HUES48 (cell line): ENCODE data around the gene DUSP28.
A peak's percentile ranks its signal among the peaks of the same experiment; 100 is the strongest.

Experiments
- H3K27ac ChIP-seq: one replicate; pipeline ENCODE4 v1.7.0; 2013; ENCODE audit warnings: low read depth, low read length, inconsistent platforms
- H3K27me3 ChIP-seq: 2 replicates; pipeline ENCODE4 v1.6.1; 2013; ENCODE audit warnings: mild to moderate bottlenecking, low read length; ENCODE audit not compliant: control insufficient read depth, insufficient read depth
- H3K36me3 ChIP-seq: 2 replicates; pipeline ENCODE4 v1.6.1; 2013; ENCODE audit warnings: low read length; ENCODE audit not compliant: control insufficient read depth, insufficient read depth
- H3K4me1 ChIP-seq: 2 replicates; pipeline ENCODE4 v1.6.1; 2013; ENCODE audit warnings: mild to moderate bottlenecking, low read length; ENCODE audit not compliant: control insufficient read depth, insufficient read depth
- H3K4me3 ChIP-seq: 2 replicates; pipeline ENCODE4 v1.5.1; 2013; ENCODE audit warnings: mild to moderate bottlenecking, low read depth, low read length
- H3K9ac ChIP-seq: 2 replicates; pipeline ENCODE4 v1.6.1; 2013; ENCODE audit warnings: mild to moderate bottlenecking, low read depth, low read length, moderate library complexity
- H3K9me3 ChIP-seq: 2 replicates; pipeline ENCODE4 v1.6.1; 2013; ENCODE audit warnings: low read length; ENCODE audit not compliant: control insufficient read depth, insufficient read depth

The DUSP28 gene

GRCh38 chr2:240554767-240555493 lies 5.2 kb upstream of the DUSP28 start:
- no peak overlapping the region for H3K4me3 ChIP-seq
- H3K36me3 ChIP-seq, result no peaks in the 10 kb centered on the region
- H3K27ac ChIP-seq, result no peak overlapping the region
- peaks cover 24% of the 10 kb centered on the region for H3K27me3 ChIP-seq
- H3K9ac ChIP-seq, result no peak overlapping the region
- peaks cover 7% of the 10 kb centered on the region; the same call in 1 of the 2 replicates for H3K4me1 ChIP-seq
- H3K9me3 ChIP-seq, result peaks cover 3% of the 10 kb centered on the region; the same call in 1 of the 2 replicates

DNA sequence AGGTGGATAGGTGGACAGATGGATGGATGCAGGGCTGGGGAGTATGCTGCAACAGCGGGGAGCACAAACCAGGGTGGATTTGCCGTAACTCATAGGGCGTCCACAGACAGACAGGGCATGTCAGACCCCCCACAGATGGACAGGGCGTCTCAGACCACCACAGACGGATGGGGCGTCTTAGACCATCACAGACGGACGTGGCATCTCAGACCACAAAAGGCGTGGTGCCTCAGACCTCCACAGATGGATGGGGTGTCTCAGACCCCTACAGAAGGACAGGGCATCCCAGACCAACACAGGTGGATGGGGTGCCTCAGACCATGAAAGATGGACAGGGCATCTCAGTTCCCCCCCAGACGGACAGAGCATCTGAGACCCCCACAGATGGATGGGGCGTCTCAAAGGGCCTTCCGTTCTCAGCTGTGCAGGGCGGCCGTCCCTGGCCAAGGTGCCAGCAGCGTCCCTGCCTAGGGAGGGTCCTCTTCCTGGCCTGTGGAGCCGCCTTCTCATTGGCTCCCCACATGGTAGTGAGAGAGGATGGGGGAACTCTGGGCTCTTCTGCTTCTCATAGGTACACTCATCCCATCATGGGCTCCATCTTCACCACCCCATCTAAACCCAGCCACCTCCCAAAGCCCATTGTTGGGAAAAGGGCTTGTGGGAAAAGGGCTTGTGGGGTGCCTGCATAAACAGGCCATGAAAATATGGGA lies 4.5 kb upstream of the DUSP28 start:
- H3K4me3 ChIP-seq, result no peak overlapping the region
- peaks cover 2% of the 10 kb centered on the region; the same call in 1 of the 2 replicates for H3K9me3 ChIP-seq
- no peak overlapping the region for H3K9ac ChIP-seq
- peaks cover 26% of the 10 kb centered on the region for H3K27me3 ChIP-seq
- no peak overlapping the region for H3K27ac ChIP-seq
- H3K4me1 ChIP-seq, result peaks cover 9% of the 10 kb centered on the region; the same call in 1 of the 2 replicates
- no peaks in the 10 kb centered on the region for H3K36me3 ChIP-seq

DNA sequence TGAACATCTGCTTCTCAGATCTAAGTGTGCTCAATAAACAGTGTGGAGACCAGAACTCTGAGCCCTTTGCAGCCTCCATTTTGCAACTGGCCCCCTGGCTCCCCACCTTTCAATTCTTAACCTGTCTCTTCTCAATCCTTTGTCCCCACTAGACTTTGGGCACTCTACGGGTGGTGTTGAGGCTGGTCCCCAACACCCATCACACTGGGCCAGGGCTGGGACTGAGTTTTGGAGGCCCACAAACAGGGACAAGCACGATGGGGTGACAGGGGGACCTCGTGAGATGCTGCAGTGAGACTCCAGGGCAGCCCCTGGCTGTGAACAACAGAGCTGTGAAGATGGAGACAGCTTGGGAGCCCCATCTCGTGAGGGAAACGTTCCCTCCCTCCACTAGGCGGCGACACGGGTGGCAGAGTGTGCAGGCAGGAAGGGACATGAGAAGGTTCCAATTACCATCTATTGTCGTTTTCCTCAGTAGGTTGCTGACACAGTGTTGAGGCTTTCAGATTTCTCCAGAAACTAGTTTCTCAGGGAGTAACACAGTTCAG lies 3.5 kb upstream of the DUSP28 start:
- Histone ChIP-seq H3K9me3 (no peaks in the 10 kb centered on the region), H3K27ac (peak overlapping the region; percentile 8), H3K4me1 (peaks cover 13% of the 10 kb centered on the region; the same call in 1 of the 2 replicates), H3K4me3 (no peak overlapping the region), H3K36me3 (no peaks in the 10 kb centered on the region), H3K27me3 (peaks cover 26% of the 10 kb centered on the region), H3K9ac (no peak overlapping the region)

- Histone ChIP-seq H3K4me1 (peaks cover 14% of the 10 kb centered on the region; the same call in 1 of the 2 replicates), H3K9ac (no peak overlapping the region), H3K4me3 (no peak overlapping the region; the same call in 1 of the 2 replicates), H3K27ac (peak overlapping the region; percentile 8), H3K27me3 (peaks cover 26% of the 10 kb centered on the region), H3K36me3 (no peaks in the 10 kb centered on the region), H3K9me3 (no peaks in the 10 kb centered on the region)
Observed at GRCh38 chr2:240557101-240557751, 2.9 kb upstream of the DUSP28 start.

DNA sequence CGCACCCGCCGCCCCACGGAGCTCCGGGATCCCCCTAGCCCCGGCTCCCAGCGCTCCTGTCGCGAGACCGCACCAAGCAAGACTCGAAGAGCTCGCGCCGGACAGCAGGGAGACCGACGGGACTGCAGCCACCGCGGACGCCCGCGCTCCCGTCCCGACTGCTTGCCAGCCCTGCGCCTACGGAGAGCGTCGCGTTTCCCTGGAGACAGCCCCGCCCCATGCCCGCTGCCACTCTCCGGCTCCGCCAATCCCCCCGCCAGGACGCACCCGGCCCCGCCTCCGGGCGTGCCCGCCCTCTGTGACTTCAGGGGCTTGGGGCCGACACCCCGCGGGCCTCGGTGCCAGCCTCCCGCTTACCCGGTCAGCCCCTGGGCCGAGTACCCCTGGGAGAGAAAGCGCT lies 2.3 kb upstream of the DUSP28 start, which contains the start of gene ANKMY1:
ANKMY1 (minus strand) TSS at position 181 of the 400 bp plus-strand sequence. CDS start 653 bp downstream, outside the sequence.
- Histone ChIP-seq H3K4me1 (peaks cover 14% of the 10 kb centered on the region; the same call in 1 of the 2 replicates), H3K9ac (no peak within 1 kb of the TSS), H3K27me3 (peaks cover 26% of the 10 kb centered on the region), H3K27ac (peak within 1 kb of the TSS; percentile 8), H3K36me3 (no peaks in the 10 kb centered on the region), H3K9me3 (no peaks in the 10 kb centered on the region), H3K4me3 (peak within 1 kb of the TSS; percentile 32; the same call in 1 of the 2 replicates)

DNA sequence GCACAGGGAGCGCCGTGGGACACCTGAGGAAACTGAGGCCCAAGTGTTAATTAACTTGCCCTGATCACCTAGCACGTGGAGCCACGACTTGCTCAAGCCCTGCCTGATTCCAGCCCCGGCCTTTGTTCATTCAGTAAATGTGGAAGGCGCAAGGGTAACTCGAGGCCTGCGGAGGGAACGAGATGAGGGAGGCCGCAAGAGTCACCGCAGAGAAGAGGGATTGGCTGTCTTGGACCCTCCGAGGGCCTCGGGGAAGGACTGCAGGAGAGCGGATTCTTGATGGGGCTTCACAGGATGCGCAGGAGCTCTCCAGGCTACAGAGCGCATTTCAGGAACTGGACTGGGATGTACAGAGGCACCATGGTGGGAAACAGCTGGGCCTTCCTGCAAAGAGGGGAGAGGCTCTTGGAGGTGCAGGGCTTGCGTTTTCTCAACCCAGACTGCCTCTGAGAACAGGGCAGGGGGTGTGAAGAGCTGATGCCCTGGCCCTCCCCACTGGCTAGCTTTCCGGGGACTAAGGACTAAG lies 1.9 kb upstream of the DUSP28 start:
- Histone ChIP-seq H3K27ac (no peak overlapping the region), H3K4me3 (peak overlapping the region; percentile 32; the same call in 1 of the 2 replicates), H3K9me3 (no peaks in the 10 kb centered on the region), H3K4me1 (peaks cover 14% of the 10 kb centered on the region; the same call in 1 of the 2 replicates), H3K9ac (no peak overlapping the region), H3K27me3 (peaks cover 26% of the 10 kb centered on the region), H3K36me3 (no peaks in the 10 kb centered on the region)

DNA sequence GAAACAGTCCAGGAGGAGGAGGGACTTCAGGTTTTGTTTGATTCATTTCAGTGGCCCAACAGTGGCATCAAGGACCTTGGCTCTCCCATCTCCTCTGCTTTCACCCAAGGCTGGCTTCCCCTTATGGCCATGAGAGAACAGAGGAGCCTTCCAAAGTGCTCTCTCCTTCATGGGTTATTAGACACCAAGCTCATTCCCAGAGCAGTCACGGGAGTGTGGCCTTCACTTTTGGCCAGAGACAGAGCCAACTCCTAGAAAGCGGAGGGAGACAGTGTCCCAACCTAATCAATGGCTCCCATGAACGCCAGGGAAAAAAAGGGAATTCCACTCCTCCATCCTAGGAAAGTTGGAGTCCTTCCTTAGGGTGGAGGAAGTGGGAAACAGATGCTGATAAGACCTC lies 871 bp upstream of the DUSP28 start:
- H3K9me3 ChIP-seq, result no peaks in the 10 kb centered on the region
- no peak overlapping the region for H3K4me3 ChIP-seq
- H3K4me1 ChIP-seq, result peaks cover 14% of the 10 kb centered on the region; the same call in 1 of the 2 replicates
- no peak overlapping the region for H3K27ac ChIP-seq
- no peak overlapping the region for H3K9ac ChIP-seq
- H3K36me3 ChIP-seq, result no peaks in the 10 kb centered on the region
- H3K27me3 ChIP-seq, result peaks cover 26% of the 10 kb centered on the region

- H3K9me3 ChIP-seq, result no peaks in the 10 kb centered on the region
- H3K27me3 ChIP-seq, result peaks cover 26% of the 10 kb centered on the region
- peak overlapping the region; percentile 84 for H3K27ac ChIP-seq
- peak overlapping the region; percentile 80 for H3K9ac ChIP-seq
- H3K36me3 ChIP-seq, result no peaks in the 10 kb centered on the region
- peak overlapping the region; percentile 81 for H3K4me3 ChIP-seq
- peaks cover 14% of the 10 kb centered on the region; the same call in 1 of the 2 replicates for H3K4me1 ChIP-seq
Observed at GRCh38 chr2:240560480-240561324, 545 bp downstream of the DUSP28 start.

DNA sequence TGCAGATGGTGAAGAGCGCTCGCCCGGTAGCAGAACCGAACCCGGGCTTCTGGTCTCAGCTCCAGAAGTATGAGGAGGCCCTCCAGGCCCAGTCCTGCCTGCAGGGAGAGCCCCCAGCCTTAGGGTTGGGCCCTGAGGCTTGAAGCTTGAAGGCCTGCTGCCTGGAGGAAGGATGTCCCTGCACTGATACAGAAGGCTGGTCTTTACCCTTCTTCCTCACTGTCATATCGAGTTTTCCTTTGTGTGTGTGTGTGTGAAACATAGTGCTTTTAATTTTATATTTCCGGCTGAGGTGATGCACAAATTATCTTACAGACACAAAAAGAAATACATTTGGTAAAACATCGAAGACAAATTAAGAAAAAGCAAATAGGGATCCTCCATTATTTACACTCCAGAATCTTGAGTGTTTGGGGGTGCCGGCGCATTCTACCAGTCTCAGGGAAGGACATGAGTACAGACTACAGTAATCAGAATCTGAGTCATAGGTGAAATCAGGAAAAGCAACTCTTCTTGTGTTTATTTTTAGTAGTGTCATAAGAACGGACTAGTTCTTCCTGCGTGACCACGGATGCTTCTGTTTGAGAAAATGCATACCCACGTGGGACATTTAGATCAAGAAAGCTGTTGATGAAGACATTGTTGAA lies 1.3 kb downstream of the DUSP28 start:
- no peaks in the 10 kb centered on the region for H3K36me3 ChIP-seq
- H3K27me3 ChIP-seq, result peaks cover 26% of the 10 kb centered on the region
- no peaks in the 10 kb centered on the region for H3K9me3 ChIP-seq
- H3K27ac ChIP-seq, result peak overlapping the region; percentile 26
- H3K4me1 ChIP-seq, result peaks cover 20% of the 10 kb centered on the region
- peak overlapping the region; percentile 81 for H3K4me3 ChIP-seq
- peak overlapping the region; percentile 26; the same call in 1 of the 2 replicates for H3K9ac ChIP-seq
